GM21367 (cell line): Measurements from ENCODE around the gene ZNF277.

Experiments
- ATAC-seq: cut with Tn5 transposase; IDR thresholded peaks from one replicate; pipeline ENCODE4 v1.9.1; 2021; ENCODE audit not compliant: unreplicated experiment

ZNF277 gene

GRCh38 chr7:112184455-112184854 is 22.0 kb upstream of the ZNF277 start:
- ATAC-seq: no peak

- no peak for ATAC-seq
Measured at GRCh38 chr7:112185005-112185834, 21.3 kb upstream of the ZNF277 start.

- no peak for ATAC-seq
Measured at GRCh38 chr7:112186300-112186699, 20.2 kb upstream of the ZNF277 start.

- no peak for ATAC-seq
Measured at GRCh38 chr7:112188257-112188656, 18.2 kb upstream of the ZNF277 start.

GRCh38 chr7:112189691-112190090 is 16.8 kb upstream of the ZNF277 start:
- no peak for ATAC-seq

GRCh38 chr7:112190120-112190519 is 16.4 kb upstream of the ZNF277 start:
- no peak for ATAC-seq

GRCh38 chr7:112192236-112193154 is 14.0 kb upstream of the ZNF277 start:
- no peak for ATAC-seq

GRCh38 chr7:112193915-112194502 is 12.5 kb upstream of the ZNF277 start:
- ATAC-seq: no peak

GRCh38 chr7:112195717-112196116 is 10.8 kb upstream of the ZNF277 start:
- no peak for ATAC-seq

- ATAC-seq: no peak
Measured at GRCh38 chr7:112197322-112197721, 9.2 kb upstream of the ZNF277 start.

GRCh38 chr7:112199035-112199655 is 7.3 kb upstream of the ZNF277 start:
- no peak for ATAC-seq

- no peak for ATAC-seq
Measured at GRCh38 chr7:112199672-112200071, 6.8 kb upstream of the ZNF277 start.

GRCh38 chr7:112201411-112201810 is 5.1 kb upstream of the ZNF277 start:
- ATAC-seq: no peak

- ATAC-seq: no peak
Measured at GRCh38 chr7:112201839-112202238, 4.7 kb upstream of the ZNF277 start.

GRCh38 chr7:112202816-112203215 is 3.7 kb upstream of the ZNF277 start:
- ATAC-seq: no peak

GRCh38 chr7:112203365-112203739 is 3.1 kb upstream of the ZNF277 start:
- ATAC-seq: no peak

- no peak for ATAC-seq
Measured at GRCh38 chr7:112204499-112205342, 1.8 kb upstream of the ZNF277 start.

GRCh38 chr7:112205343-112206237 is 905 bp upstream of the ZNF277 start:
- peak; percentile 3 for ATAC-seq

- ATAC-seq: no peak
Measured at GRCh38 chr7:112206991-112207592, 597 bp downstream of the ZNF277 start.
